ENCODE results near the gene P2RX5.

Gene P2RX5

DNA sequence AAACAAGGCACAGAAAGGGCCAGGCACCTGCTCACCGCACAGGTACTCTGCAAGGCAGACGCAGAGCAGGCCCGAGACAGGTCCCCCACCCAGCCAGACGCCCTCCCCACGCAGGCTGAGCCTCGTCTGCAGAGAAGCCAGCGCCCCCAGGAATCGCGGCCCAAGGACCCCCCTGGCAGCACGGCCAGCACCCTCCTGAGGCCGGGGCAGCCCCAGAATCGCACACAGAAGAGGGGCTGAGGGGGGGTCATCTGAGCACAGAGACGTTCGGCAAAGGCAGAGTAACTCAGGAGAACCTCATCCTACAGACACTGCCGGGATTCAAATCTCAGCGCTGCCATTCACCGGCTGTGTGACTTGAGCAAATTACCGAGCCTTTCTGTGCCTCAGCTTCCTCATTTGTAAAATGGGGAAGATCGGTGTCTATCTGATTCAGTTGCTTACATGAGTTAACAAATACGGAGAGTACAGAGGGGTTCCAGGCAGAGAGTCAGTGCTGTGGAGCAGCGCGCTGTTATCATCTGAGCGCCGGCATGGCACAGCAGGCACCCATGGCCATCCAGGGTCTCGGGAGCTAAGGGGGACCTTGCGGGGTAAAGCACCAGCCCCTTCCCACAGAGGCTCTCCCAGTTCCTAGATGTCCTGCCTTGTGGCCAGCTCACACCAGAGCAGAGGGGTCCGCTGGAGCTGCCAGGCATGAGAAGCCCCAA lies 17.0 kb downstream of the P2RX5 start:
- no peak for DNase-seq

DNA sequence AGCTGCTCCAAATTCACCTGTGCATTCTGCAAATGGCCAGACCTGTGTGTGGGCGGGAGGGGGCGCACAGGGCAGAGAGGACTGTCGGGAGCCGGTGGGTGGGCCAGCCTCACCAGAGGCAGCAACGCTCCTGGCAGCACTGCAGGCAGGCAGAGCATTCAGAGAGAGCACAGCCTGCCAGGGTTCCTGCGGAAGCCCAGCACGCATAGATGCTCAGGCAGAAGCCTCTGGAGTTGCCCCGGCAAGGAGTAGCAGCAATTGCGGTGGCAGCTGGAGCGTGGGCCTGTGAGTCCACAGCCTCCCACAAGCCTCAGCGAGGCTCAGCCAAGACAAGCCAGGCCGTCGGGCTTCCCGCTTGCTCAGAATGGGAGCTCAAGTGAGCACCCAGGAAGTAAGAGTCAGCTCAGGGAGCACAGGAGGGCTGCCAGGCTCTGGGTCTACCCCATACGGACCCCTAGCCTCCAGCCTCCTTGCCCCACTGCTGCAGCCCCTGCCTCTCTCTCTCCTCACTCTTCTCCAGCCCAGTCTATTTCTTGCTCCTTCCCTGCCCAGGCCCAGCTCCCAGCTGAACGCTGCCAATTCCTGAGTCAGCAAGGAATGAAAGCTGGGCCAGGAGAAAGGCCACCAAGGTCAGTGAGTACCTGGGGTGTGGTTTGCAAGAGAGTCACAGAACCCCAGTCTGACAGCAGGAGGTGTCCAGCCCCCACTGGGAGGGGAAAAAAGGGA lies 17.7 kb downstream of the P2RX5 start:
- DNase-seq, result no peak

DNA sequence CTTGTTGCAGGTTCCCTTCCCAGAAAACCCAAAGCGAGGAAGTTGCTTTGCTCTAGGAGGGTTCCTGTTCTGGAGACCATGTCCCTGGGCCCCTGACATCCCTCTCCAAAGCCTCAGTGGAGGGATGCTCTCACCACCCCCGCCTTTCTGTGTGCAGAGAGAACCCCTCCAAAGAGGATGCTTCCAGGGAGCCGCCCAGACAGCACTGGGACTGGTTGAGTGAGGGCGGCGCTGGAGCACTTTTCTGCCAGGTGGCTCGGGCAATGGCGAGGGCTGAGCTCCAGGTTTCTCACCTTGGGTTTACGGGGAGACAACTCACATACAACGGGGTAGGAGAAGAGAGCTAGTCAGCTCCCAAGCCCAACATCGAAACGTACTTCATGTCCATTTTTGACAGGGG lies 20.1 kb downstream of the P2RX5 start:
- DNase-seq, result no peak

DNA sequence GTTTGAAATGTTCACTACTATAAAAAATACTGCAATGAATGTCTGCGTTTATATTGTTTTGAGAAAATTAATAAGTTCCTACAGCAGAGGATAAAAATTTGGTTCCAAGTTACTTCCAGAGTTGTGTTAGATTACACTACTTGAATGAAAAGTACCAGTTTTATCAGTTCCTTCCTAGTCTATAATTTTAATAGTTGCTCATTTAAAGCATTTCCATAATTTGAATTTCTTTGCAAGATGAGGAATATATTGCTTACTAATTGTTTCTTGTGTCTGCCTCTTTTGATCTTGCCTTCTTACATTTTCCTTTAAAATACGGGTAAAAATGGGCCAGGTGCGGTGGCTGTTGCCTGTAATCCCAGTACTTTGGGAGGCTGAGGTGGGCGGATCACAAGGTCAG lies 23.4 kb downstream of the P2RX5 start:
- DNase-seq, result no peak

DNA sequence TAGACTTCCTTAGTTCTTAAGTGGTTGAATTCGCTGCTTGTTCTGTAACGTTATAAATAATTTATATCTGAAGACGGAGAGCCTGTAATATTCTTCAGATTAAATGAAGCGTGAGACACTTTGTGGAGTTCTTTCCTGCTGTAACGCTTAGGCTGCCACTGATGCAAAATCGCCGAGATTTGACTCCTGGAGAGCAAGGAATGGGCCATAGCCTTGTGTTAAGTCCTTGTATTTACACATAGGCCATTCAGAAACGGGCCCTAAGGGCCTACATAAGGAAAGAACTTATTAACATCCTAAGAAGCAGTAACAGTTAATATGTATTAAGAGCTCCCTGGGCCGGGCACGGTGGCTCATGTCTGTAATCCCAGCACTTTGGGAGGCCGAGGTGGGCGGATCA lies 26.4 kb downstream of the P2RX5 start:
- DNase-seq, result no peak

DNA sequence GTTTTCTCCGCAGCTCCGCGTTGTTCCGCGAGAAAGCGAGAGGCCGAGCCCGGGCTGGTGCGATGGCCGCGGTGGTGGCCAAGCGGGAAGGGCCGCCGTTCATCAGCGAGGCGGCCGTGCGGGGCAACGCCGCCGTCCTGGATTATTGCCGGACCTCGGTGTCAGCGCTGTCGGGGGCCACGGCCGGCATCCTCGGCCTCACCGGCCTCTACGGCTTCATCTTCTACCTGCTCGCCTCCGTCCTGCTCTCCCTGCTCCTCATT lies 26.9 kb downstream of the P2RX5 start:
- no peak for DNase-seq

DNA sequence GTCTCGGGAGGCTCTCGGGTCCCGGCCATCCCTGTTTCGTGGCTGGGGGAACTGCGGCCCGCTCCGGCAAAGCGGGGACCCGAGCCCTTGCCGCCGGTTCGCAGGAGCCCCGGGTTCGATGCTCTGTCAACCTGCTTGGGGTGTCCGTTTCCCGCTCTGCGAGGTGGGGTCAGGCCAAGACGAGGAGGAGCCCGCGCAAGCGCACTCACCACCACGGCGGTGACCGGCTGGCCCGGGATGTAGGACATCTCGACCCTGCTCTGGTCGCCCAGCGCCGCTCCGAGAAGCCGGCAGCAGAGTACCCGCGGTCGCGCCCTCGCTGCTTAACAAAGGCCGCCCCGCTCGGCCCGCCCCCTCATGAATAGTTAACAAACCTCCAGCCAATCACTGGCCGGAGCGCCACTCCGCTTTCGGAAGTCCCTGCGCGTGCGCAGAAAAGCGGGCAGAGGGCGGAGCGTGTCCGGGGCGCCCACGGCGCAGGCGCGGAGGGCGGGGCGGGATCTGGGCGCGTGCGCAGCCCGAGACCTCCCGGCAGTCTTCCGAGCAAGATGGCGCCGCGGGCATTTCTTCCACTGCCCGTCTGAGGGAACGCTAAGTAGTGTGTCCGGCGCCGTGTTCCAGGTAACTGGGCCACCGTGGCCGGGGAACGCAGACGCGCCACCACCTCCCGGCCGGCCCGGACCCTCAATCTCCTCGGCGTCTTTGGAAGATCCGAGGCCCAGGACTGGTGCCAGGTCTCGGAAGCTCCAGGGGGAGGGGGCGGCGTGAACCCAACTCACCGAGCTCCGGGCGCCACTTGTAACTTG lies 27.5 kb downstream of the P2RX5 start, which contains the start of the genes EMC6 and TAX1BP3:
Gene EMC6, plus strand, starts transcription at position 534 of the 806 bp plus-strand sequence. CDS start 335 bp downstream, outside the sequence.
Gene TAX1BP3, minus strand, starts transcription at position 300 of the 806 bp plus-strand sequence. Its CDS starts 52 bp downstream, at position 248.
- DNase-seq, result peak; percentile 99

DNA sequence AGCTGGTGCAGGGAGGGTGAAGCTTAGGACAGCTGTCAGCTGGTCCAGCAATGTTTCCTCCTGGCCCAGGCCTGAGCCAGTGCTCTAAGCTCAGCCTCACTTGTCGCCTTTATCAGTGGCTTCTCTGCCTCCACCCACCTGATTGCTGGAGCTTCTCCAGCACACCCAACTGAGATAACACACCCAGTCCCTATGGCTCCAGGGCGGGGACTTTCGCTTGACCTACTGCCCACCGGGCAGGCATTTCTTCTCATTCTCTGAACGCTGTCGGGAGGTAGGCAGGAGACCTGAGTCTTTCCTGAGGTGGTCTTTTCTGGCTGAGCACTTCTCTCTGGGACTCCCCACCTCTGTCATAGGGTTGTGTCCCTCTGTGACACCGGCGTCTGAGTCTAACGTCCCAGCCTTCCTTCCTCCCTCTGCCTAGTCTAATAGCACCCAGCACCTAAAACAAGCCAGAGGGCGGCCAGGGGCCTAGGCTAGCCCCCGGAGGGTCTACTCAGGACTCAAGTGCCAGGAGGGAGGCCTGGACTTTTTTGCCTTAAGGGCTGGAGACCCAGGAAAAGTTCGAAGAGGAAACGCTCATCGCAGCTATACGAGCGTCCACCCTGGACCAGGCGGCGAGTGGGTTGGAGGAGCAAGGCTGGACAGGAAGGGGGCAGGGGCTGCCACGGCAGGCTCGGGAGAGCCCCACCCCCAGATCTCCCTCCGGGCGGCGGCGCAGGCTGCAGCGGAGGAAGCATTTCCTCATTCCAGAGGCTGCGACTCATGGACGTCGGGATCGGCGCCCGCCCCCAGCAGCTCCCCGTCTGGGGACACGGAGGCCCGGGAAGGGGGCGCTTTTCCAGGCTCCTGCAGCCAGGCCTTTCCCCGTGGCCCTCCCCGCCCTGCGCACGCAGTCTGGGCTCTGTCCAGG lies 28.3 kb downstream of the P2RX5 start:
- peak; percentile 96 for DNase-seq

DNA sequence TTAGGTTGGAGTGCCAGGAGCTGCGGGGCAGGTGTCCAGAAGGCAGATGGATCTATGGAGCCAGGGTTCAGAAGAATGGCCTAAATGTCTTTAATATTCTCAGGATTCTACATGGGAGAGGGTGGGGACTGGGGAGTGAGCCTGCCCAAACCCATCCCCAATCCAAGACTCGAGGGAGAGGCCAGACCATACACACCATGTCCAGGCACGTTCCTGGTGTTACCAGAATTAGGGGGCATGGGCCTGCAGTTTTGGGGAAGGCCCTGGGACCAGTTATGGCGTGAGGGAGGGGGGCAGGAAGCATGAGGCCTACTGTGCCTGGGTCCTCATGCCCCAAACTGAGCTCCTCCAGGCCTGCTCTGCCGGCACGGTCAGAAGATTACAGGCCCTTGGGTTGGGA lies 29.4 kb downstream of the P2RX5 start:
- DNase-seq, result no peak

DNA sequence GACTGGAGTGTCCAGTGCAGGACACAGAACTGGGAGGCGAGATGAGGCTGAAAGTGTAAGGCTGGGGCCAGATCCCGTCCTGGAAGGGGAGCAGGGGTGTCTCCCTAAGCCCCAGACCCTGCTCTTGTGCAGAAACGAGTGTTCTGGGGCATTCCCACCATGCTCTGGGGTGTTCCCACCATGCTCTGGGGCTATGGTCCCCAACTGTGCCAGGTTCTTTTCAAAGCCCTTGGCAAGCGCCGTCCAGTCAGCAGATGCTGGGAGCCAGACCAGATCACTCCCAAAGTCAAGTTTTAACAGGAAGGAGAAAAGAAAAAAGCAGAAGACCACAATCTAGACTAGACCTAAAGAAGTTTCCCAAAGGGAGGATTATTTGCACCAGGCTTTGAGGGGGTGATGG lies 30.1 kb downstream of the P2RX5 start:
- DNase-seq, result no peak

DNA sequence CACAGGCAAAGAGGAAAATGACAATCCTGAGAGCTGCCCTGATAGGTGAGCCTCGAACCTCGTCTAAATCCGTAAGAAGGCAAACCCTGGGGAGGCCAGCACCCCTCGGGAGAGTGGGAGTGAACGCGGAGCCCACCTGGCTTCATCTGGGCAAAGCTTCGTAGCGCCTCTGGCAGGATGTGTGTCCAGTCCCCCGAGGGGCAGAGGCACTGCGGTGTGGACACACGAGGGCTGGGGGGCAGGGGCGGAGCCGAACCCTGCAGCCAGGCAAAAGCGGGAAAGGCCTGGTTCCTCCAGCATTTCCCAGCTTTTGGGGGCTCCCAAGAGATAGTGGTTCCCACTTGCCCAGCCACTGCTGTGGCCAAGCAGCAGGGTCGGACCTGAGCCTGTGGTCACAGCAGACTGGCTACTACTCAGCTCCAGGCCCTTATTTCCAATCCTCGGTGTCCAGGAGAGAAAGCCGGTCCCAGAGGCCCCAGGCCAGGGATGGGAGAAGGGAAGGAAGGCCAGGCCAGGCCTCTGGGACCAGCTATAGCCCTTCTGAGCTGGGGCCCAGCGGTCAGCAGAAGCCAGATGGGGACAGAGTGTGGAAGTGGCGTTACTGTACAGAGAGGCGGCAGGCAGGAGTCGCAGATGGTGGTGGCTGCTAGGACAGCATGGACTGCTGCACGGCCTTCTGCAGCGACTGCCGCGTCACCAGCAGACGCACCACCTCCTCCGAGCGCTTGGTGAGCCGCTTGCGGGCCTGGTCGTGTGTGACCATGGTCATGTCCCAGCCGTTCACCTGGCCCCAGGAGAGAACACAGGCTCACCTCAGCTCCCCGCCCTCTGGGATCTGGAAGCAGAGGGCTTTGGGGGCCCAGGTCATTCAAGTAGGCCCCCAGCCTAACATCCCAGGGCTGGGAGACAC lies 32.6 kb downstream of the P2RX5 start:
- no peak for DNase-seq

DNA sequence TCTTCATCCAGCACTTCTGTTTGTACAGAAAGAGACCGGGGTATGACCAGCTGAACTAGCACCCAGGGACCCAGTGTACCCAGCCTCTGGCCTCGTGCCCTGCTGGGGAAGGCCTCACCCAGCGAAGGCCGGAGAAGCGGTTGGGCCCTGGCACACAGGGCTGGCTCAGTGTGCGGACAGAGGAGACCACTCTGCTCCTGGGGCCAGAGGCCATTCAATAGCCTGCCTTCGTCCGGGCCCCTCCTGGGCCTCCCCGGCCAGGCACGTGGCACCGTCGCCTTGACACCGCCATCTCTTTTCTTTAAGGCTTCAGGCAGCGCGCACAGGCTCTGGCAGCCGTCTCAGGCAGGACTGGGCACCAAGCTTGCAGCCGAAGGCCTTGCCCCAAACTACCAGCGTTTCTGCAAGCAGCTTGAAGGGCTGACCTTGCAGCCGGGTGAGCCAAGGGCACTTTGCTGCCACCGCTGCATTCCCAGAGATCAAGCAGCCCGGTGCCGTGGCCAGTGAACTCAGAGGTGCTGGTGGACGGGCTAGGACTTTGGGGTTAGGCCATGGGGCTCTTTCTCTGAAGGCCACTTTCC lies 35.6 kb downstream of the P2RX5 start:
- no peak for DNase-seq

DNA sequence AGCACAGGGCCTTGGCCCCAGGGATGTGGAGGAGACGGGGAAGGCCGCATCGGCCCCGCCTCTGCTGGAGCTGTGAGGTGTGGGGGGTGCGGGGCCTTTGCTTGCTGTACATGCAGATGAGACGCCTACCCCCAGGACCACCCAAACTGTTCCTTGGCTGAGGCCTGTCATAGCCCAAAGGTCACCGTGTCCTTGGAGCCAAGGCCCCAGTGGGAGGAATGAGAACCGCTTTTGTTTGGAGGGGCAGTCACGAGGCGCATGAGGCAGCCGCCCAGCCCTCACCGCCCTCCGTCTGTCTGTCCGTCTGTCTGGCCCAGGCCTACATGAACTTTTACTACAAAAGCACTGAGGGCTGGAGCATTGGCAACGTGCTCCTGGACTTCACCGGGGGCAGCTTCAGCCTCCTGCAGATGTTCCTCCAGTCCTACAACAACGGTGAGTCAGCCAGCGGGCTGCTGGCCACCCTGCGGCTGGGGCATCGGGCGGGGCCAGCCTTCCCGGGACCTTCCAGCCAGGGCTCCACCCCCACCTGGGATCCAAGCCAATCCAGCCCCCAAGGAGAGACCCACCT lies 36.3 kb downstream of the P2RX5 start:
- peak; percentile 67 for DNase-seq

DNA sequence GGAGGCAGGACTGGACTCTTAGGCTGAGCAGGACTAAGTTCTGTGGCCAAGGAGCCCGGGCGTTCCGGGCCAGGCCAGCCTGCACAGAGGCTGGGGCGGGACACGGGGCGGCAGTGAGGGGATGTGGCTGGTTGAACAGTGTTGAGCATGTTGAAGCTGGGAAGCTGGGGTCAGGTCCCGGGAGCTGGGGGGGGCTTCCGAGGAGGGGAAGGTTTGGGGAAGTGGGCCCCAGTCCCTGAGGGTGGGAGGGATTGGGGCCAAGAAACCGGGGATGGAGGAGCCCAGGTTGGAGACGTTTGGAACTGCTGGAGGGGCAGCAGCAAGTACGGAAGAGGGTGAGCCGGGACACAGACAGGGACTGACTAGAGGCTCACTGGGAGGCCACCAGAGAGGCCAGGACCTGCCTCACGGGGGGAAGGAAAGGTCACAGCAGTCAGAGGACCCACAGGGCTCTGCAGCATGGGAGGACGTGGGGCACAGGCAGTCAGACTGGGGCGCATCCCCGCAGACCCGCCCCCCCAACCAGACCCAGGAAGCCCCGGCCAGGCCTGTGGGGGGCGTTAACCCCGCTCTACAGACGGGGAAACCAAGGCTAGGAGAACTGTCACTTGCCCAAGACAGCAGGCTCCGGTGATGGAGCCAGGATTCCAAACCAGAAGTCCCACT lies 37.0 kb downstream of the P2RX5 start:
- no peak for DNase-seq

DNA sequence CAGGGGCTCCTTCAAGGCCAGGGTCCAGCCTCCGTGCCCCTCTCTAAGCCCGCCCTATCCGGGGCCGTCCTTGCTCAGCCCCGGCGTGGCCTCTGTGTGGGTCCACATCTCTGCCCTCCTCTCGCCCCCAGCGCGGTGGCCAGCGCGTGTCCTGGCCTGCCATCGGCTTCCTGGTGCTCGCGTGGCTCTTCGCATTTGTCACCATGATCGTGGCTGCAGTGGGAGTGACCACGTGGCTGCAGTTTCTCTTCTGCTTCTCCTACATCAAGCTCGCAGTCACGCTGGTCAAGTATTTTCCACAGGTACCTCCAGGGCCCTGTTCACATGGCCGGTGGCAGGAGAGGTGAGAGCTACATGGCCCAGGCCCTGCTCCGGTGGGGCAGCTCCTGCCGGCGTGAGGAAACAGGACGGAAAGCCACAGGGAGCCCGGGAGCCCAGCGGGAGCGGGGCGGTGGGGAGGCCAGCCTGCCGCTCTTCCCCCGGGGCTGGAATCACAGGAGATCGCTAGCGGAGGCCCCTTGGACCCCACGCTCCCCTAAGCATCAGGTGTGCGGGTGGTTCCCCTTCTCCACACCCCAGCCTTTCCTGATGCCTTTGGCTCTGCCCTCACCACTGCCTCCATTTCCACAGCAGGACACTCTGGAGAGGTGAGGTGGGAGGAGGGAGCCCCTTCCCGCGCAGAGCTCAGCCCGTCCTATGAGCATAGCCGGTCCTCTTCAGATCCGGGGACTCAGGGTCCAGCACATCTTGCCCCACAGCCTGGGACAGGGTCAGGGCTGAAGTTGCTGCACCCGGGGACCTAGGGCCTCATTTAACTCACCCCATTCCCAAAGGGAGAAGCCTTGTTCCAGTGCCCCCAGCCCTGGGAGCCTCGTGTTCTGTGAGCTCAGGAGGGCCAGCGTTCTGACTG lies 37.8 kb downstream of the P2RX5 start:
- no peak for DNase-seq

DNA sequence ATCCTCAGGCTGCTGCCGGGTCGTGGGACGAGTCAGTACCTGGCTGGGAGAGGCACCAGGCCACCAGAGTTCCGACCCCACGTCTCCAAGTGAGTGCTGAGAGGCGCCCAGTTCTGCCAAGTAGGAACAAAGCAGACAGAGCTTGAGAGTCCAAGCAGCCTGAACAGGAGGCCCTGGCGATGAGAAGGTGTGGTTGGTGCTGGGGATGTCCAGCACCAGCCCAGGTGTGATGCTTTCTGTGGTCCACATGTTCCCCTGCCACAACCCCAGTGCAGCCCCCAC lies 38.4 kb downstream of the P2RX5 start:
- DNase-seq, result no peak

DNA sequence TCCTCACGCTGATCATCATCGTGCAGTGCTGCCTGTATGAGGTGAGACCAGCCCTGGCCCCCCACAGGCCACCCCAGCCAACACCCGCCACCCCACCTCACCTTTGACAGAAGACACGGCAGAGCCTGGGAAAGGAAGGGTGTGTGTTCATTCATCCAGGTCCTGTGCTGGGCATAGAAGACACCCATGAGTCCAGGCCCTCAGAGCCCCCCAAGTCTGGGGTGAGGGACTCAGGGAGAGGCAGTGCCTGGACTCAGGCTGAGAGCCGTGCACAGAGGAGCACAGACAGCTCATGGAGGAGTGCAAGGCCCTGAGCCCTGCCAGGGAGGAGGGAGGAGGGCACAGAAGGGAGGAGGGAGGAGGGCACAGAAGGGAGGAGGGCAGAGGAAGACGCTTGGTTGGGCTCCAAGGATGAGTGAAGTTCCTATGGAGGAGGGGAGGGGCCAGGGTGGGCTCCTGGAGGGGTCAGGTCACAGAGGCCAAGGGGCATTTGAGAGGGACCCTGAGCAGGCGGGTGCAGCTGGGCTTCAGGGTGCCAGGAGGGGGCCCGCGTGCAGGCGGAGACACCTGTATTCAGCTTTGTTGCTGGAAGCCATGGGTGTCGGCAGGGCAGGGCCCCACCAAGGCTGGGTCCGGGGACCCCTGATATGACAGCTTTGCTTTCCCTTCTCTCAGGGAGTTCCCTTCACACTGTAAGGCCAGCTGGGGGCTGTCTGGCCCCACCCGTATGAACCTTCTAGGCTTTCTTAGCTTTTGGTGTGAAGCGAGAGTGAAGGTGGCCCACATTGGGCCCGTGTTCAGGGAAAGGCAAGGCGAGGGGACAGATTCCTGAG lies 39.0 kb downstream of the P2RX5 start:
- DNase-seq, result no peak

DNA sequence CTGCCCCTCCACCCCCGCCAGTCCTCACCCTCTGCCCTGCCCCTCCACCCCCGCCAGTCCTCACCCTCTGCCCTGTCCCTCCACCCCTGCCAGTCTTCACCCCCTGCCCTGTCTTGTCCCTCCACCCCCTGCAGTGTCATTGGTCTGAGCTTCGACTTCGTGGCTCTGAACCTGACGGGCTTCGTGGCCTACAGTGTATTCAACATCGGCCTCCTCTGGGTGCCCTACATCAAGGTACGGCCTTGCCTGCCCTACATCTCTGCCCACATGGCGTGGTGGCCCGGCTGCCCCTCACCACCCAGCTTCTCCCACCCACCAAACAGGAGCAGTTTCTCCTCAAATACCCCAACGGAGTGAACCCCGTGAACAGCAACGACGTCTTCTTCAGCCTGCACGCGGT lies 39.6 kb downstream of the P2RX5 start:
- no peak for DNase-seq

DNA sequence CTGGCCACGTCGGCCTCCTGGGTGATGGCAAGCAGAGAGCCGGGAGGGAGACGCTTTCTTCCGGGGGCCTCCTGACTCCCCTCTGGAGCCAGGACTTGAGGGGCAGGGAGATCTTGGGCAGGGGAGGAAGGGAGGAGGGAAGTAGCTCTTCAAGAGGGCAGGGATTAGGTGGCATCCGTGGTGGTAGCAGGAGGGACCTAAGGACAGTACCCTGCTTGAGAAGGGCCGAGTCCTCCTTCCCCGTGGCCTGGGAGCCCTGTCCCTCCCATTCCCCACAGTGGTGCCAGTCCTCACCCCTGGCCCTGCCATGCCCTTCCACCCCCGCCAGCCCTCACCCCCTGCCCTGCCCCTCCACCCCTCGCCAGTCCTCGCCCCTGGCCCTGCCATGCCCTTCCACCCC lies 40.2 kb downstream of the P2RX5 start:
- no peak for DNase-seq

All from left hindlimb (tissue), 1 donor.